ENCODE measurements around the gene NDST1.
A peak's percentile ranks its signal among the peaks of the same experiment; 100 is the strongest.

The NDST1 gene

DNA sequence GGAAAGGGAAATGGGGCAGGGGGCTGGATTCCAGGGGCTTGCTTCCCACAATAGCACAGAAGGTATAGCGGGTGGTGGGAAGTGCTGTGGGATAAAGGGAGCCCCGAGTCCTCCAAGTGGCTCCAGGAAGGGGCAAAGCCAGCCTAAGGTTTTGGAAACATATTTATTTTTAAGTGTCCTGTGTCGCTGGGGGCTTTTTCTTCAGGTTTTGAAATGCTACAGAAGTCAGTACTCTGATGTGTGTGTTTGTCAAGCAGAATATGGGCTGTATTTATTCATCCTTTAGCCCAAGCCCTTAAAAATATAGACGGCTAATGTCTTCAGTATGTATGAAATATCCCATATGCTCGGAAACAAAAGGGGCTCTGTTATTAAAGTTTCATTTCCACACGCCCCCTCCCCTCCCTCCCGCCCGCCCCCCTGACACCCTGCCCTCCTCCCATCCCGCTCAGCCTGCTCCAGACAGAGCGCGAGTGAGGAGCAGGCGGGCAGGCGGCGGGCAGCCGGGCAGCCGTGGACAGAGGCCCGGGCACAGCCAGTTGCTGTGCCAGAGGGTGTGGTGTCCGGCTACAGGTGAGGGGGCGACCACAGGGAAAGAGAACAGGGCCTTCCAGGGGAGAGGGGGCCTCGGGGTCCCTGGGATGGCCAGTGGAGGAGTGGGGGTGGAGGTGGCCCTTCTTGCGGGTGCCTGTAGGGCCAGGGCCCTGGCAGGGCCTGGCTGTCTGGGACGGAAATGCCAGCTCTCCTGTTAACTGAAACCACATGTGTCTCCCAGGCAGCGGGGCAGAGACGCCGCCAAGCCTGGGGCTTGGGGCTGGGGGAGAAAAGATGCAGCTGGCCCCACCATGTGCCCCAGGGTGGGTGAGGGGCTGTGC, 92.9 kb downstream of the NDST1 start:
- TF ChIP-seq, protein P1, sequence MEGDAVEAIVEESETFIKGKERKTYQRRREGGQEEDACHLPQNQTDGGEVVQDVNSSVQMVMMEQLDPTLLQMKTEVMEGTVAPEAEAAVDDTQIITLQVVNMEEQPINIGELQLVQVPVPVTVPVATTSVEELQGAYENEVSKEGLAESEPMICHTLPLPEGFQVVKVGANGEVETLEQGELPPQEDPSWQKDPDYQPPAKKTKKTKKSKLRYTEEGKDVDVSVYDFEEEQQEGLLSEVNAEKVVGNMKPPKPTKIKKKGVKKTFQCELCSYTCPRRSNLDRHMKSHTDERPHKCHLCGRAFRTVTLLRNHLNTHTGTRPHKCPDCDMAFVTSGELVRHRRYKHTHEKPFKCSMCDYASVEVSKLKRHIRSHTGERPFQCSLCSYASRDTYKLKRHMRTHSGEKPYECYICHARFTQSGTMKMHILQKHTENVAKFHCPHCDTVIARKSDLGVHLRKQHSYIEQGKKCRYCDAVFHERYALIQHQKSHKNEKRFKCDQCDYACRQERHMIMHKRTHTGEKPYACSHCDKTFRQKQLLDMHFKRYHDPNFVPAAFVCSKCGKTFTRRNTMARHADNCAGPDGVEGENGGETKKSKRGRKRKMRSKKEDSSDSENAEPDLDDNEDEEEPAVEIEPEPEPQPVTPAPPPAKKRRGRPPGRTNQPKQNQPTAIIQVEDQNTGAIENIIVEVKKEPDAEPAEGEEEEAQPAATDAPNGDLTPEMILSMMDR (conservative IDR thresholded peaks at IDR 0.05; ENCODE audit: low read length): no peak
- no peak overlapping the region; the same call in 1 of the 2 replicates for H3K4me3 ChIP-seq (ENCODE audit: low read length)
- DNase-seq (ENCODE audit: low read depth): peak; percentile 56

DNA sequence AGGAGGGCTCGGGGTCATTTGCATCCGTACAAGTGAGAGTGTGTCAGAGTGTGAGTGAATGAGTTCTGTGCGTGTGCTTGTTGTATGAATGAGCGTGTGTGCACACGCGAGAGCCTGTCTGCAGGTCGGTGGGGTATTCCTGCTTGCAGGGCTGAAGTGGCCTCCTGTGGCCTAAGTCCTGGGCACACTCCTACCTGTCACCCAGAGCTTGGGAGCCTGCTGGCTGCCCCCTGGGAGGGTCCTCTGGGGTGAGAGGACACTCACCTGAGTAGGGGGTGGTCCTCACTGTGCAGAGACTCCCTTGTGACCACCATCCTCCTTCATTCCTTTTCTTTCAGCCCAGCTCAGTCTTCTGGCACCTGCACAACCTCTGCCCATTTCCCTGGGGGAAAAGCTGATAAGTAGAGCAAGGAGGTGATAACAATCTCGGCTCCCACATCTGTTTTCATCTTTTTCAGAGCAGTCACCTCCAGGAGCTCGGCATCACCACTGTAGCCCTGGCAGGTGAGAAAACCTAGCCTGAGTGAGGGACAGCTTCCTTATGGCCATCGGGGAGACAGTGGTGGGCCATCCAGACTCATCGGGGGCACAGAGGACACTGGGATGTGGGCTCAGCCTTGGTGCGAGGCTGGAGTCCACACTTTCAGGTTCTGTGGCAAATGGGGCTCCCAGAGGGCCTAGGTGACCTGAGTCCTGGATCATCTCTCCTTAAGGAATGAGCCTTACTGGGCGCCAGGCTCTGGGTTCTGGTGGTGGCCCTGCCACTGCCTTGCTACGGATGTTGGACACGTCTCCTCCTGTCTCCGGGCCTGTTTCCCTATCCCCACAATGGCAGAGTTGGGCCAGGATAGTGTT, 93.8 kb downstream of the NDST1 start:
- no peak for DNase-seq (ENCODE audit: low read depth)
- H3K4me3 ChIP-seq (ENCODE audit: low read length): no peak overlapping the region
- TF ChIP-seq, protein P1 (conservative IDR thresholded peaks at IDR 0.05; ENCODE audit: low read length): no peak

DNA sequence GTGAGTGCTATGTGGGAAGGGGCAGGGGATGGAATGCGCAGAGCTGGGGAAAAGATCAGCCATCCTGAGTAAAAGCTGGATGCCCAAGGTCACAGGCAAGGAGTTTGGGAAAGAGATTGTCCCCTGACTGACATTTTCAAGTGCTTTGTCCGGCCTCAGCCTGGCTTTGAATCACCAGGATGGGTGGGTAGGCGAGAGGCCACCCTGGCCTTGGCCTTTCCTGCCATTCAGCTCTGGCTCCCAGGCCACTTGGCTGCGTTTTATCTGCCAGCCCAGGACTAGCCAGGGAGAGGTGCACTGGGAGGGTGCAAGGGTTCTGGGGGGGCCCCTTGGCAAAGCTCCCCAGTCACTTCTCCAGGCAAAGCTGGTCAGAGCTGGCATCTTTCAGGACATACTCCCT, 95.1 kb downstream of the NDST1 start:
- TF ChIP-seq, protein P1 (conservative IDR thresholded peaks at IDR 0.05; ENCODE audit: low read length): no peak
- no peak for DNase-seq (ENCODE audit: low read depth)
- no peak overlapping the region for H3K4me3 ChIP-seq (ENCODE audit: low read length)

DNA sequence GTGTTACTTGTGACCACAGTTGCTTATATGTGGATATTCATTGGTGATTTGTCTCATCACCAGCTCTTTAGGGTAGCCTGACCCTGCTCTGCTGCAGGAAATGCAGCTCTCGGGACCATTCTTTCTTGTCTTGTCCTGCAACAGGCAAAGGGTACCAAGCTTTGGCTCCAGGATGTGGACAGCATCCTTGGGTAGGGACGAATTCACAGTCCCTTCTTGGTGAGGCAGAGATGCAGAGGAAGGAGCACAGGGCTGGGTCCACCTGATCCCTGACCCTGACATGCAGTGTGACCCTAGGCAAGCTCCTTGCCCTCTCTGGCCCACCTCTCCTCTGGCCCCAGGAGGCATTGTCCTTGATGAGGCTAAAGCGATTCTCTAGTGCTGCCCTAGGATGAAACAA, 95.6 kb downstream of the NDST1 start:
- no peak for DNase-seq (ENCODE audit: low read depth)
- no peak overlapping the region for H3K4me3 ChIP-seq (ENCODE audit: low read length)
- TF ChIP-seq, protein P1 (conservative IDR thresholded peaks at IDR 0.05; ENCODE audit: low read length): no peak

DNA sequence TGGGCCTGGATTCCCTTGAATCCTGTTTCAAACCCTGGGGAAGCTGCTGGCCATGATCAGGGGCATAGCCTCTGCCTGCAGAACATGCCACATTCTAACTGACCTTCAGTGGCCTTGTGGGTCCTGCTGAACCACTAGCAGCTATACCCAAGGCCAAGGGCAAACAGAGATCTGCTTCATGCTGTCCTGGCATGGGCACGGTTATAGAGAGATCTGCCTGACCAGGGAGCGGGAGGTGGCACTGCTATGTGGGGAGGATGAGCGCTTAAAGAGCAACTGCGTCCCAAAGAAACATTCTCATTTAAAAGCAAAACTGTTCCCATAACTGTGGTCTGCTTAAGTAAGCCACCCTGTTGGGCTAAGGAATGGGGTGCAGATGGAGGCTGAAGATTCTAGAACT, 96.1 kb downstream of the NDST1 start:
- DNase-seq (ENCODE audit: low read depth): no peak
- TF ChIP-seq, protein P1 (conservative IDR thresholded peaks at IDR 0.05; ENCODE audit: low read length): no peak
- no peak overlapping the region for H3K4me3 ChIP-seq (ENCODE audit: low read length)

DNA sequence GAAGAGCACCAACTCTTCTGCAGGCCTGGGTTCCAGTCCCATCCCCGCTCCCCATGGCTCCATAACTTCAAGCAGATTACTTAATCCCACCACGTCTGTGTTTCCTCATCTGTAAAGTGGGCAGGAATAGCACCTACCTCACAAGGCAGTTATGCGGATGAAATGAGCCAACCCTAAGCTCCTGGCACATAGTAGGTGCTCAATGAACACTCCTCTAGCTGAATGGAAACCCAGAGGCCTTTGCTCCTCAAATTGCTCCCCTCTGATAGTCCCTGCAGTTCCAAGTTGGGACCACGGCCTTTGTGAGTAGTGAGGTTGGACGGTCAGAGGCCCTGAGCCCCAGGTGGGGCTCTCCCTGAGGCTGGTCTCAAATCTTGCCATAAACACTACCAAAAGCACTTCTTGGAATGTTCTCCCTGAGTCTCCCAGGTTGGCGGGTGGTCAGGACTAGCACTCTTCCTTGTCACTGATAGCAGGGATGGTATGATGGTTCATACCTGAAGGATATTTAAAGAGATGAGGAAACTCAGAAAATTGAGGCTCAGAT, 97.0 kb downstream of the NDST1 start:
- TF ChIP-seq, protein P1 (conservative IDR thresholded peaks at IDR 0.05; ENCODE audit: low read length): no peak
- no peak for DNase-seq (ENCODE audit: low read depth)
- no peak overlapping the region for H3K4me3 ChIP-seq (ENCODE audit: low read length)

All from AG10803 (cell line).